Smooth muscle cell (in vitro differentiated cells): Measurements from ENCODE around the gene TMEM269. TPM values are rescaled to one million over a fixed set of nuclear protein-coding genes. Genes with fewer than 3 reads are reported as not detected.

ENCODE experiments used
- DNase-seq: peaks from one replicate; lab custom pipeline; 2025; ENCODE audit not compliant: unreplicated experiment; lab: John Stamatoyannopoulos, UW
- H2AFZ ChIP-seq: fragments of 200-600 bp; sonication (generic); 2 replicates; pipeline ENCODE4 v1.6.0; 2016; ENCODE audit warnings: antibody characterized with exemption, low read depth, mild to moderate bottlenecking
- H3F3A ChIP-seq: fragments of 200-600 bp; sonication (generic); 2 replicates; pipeline ENCODE4 v1.6.0; 2017; ENCODE audit warnings: antibody characterized with exemption, low read depth
- H3K27ac ChIP-seq: fragments of 200-600 bp; sonication (generic); 2 replicates; pipeline ENCODE4 v1.5.1; 2016; ENCODE audit warnings: low read depth, mild to moderate bottlenecking
- H3K27me3 ChIP-seq: fragments of 200-600 bp; sonication (generic); 2 replicates; pipeline ENCODE4 v1.6.1; 2016; ENCODE audit warnings: low read depth, mild to moderate bottlenecking
- H3K36me3 ChIP-seq: fragments of 200-600 bp; sonication (generic); 2 replicates; pipeline ENCODE4 v1.5.1; 2016; ENCODE audit warnings: low read depth
- H3K4me1 ChIP-seq: fragments of 200-600 bp; sonication (generic); 2 replicates; pipeline ENCODE4 v1.5.1; 2016; ENCODE audit warnings: low read depth
- H3K4me2 ChIP-seq: fragments of 200-600 bp; sonication (generic); 2 replicates; pipeline ENCODE4 v1.6.0; 2016; ENCODE audit warnings: mild to moderate bottlenecking
- H3K4me3 ChIP-seq: fragments of 200-600 bp; sonication (generic); 2 replicates; pipeline ENCODE4 v1.5.1; 2016; ENCODE audit warnings: mild to moderate bottlenecking
- H3K79me2 ChIP-seq: fragments of 200-600 bp; sonication (generic); 2 replicates; pipeline ENCODE4 v1.6.0; 2016; ENCODE audit warnings: low read depth, mild to moderate bottlenecking
- H3K9ac ChIP-seq: fragments of 200-600 bp; sonication (generic); 2 replicates; pipeline ENCODE4 v1.6.0; 2016; ENCODE audit warnings: low read depth
- H3K9me3 ChIP-seq: fragments of 200-600 bp; sonication (generic); replicated peaks from 2 replicates; pipeline ENCODE4 v1.5.1; 2016; ENCODE audit warnings: low read depth
- H4K20me1 ChIP-seq: fragments of 200-600 bp; sonication (generic); 2 replicates; pipeline ENCODE4 v1.6.0; 2016; ENCODE audit warnings: low read depth
- CTCF ChIP-seq: fragments of 200-600 bp; sonication (generic); IDR thresholded peaks from 2 replicates; pipeline ENCODE4 v1.5.1; 2017; ENCODE audit warnings: borderline replicate concordance, mild to moderate bottlenecking, antibody characterized with exemption; ENCODE audit not compliant: insufficient read depth, poor library complexity, severe bottlenecking
- WGBS: methylation state at CpG from one replicate; pipeline ENCODE4 v1.1.7; 2016; ENCODE audit warnings: low lambda C conversion rate; 5-methylcytosine and 5-hydroxymethylcytosine counted together
- polyA plus RNA-seq: library from polyadenylated mRNA; unstranded; fragments of >200 nt; fragmentation: Nextera tagmentation; extraction: Ambion mirVana; gene quantifications from 2 replicates; pipeline ENCODE4 v1.2.1, GENCODE V29; 2016
- total RNA-seq: library from RNA; depleted of rRNA; stranded (reverse); fragments of >200 nt; gene quantifications from 2 replicates; pipeline ENCODE4 v1.2.3, GENCODE V29; 2014

TMEM269 gene
- total and polyA plus RNA-seq, 2 experiments from 2014 or later, result 0.15 to 0.36 TPM

GRCh38 chr1:42753070-42753469, 31.7 kb upstream of the TMEM269 start:
- no peak overlapping the region for H3K4me3 ChIP-seq
- H3K9ac ChIP-seq, result no peak overlapping the region
- no peak overlapping the region for H3K27ac ChIP-seq
- H3K79me2 ChIP-seq, result no peaks in the 10 kb centered on the region
- no peaks in the 10 kb centered on the region for H3K9me3 ChIP-seq
- 94% methylated on average over 1 of the region's 1 CpG for WGBS
- H4K20me1 ChIP-seq, result peaks cover 56% of the 10 kb centered on the region
- H3K4me2 ChIP-seq, result no peak overlapping the region
- peaks cover 29% of the 10 kb centered on the region for H3K36me3 ChIP-seq
- peaks cover 11% of the 10 kb centered on the region for H3F3A ChIP-seq
- H3K27me3 ChIP-seq, result no peaks in the 10 kb centered on the region
- no peak overlapping the region for H2AFZ ChIP-seq
- DNase-seq, result no peak
- TF ChIP-seq CTCF, result no peak
- H3K4me1 ChIP-seq, result no peaks in the 10 kb centered on the region

GRCh38 chr1:42756956-42757891, 27.6 kb upstream of the TMEM269 start:
- H3K9ac ChIP-seq, result no peak overlapping the region
- WGBS, result 81% methylated on average over 17 of the region's 17 CpGs
- H3F3A ChIP-seq, result peaks cover 11% of the 10 kb centered on the region
- no peaks in the 10 kb centered on the region for H3K27me3 ChIP-seq
- peak; percentile 56 for TF ChIP-seq CTCF
- no peak overlapping the region for H3K4me3 ChIP-seq
- no peaks in the 10 kb centered on the region for H3K9me3 ChIP-seq
- H3K79me2 ChIP-seq, result peaks cover 22% of the 10 kb centered on the region
- H4K20me1 ChIP-seq, result peaks cover 80% of the 10 kb centered on the region
- no peak for DNase-seq
- H2AFZ ChIP-seq, result no peak overlapping the region
- no peaks in the 10 kb centered on the region for H3K4me1 ChIP-seq
- peaks cover 36% of the 10 kb centered on the region for H3K36me3 ChIP-seq
- no peak overlapping the region for H3K27ac ChIP-seq
- H3K4me2 ChIP-seq, result no peak overlapping the region

- peaks cover 80% of the 10 kb centered on the region for H4K20me1 ChIP-seq
These were observed 26.9 kb upstream of the TMEM269 start for GRCh38 chr1:42757892-42758275.

More at GRCh38 chr1:42757892-42758275, 26.9 kb upstream of the TMEM269 start:
- Histone ChIP-seq H3K36me3 (peaks cover 30% of the 10 kb centered on the region), H3K27ac (no peak overlapping the region), H3K4me1 (no peaks in the 10 kb centered on the region), H3K27me3 (no peaks in the 10 kb centered on the region), H3K4me3 (no peak overlapping the region), H2AFZ (no peak overlapping the region), H3K9ac (no peak overlapping the region), H3F3A (peaks cover 8% of the 10 kb centered on the region), H3K79me2 (peaks cover 29% of the 10 kb centered on the region), H3K9me3 (no peaks in the 10 kb centered on the region), H3K4me2 (no peak overlapping the region)
- DNase-seq, result no peak
- TF ChIP-seq CTCF, result no peak
